Ureter (tissue), 1 donor: Measurements from ENCODE around the gene LRRK1. TPM values are rescaled to one million over a fixed set of nuclear protein-coding genes. Genes with fewer than 3 reads are reported as not detected.

ENCODE experiments used
- DNase-seq: peaks from one replicate; pipeline ENCODE4 v3.0.0-alpha.2; 2020; ENCODE audit warnings: low spot score
- total RNA-seq: library from RNA; stranded (reverse); gene quantifications from one replicate; pipeline ENCODE4 v1.2.4, GENCODE V29; 2023
- donor health status: DM: yes; HTN: yes; CAD: no.

The LRRK1 gene
- total RNA-seq, 1 donor from 2014 or later, result 29.5 TPM

GRCh38 chr15:100932676-100933348 is 13.7 kb downstream of the LRRK1 start:
- no peak for DNase-seq

GRCh38 chr15:100934166-100934565 is 15.0 kb downstream of the LRRK1 start:
- no peak for DNase-seq

- DNase-seq, result no peak
Measured at GRCh38 chr15:100934726-100935125, 15.6 kb downstream of the LRRK1 start.

- DNase-seq, result no peak
Measured at GRCh38 chr15:100937171-100937570, 18.0 kb downstream of the LRRK1 start.

- DNase-seq, result no peak
Measured at GRCh38 chr15:100939791-100940190, 20.6 kb downstream of the LRRK1 start.

- no peak for DNase-seq
Measured at GRCh38 chr15:100940767-100941379, 21.7 kb downstream of the LRRK1 start.

GRCh38 chr15:100941536-100941935 is 22.4 kb downstream of the LRRK1 start:
- no peak for DNase-seq

- DNase-seq, result no peak
Measured at GRCh38 chr15:100942656-100943425, 23.7 kb downstream of the LRRK1 start.

- DNase-seq, result no peak
Measured at GRCh38 chr15:100944244-100944895, 25.2 kb downstream of the LRRK1 start.

- no peak for DNase-seq
Measured at GRCh38 chr15:100944986-100945385, 25.8 kb downstream of the LRRK1 start.

- DNase-seq, result no peak
Measured at GRCh38 chr15:100947760-100948429, 28.7 kb downstream of the LRRK1 start.

GRCh38 chr15:100948430-100948762 is 29.2 kb downstream of the LRRK1 start:
- no peak for DNase-seq

GRCh38 chr15:100949691-100950090 is 30.5 kb downstream of the LRRK1 start:
- DNase-seq, result no peak

- DNase-seq, result no peak
Measured at GRCh38 chr15:100951965-100952364, 32.8 kb downstream of the LRRK1 start.

- DNase-seq, result no peak
Measured at GRCh38 chr15:100952566-100952965, 33.4 kb downstream of the LRRK1 start.

- DNase-seq, result no peak
Measured at GRCh38 chr15:100958326-100959065, 39.3 kb downstream of the LRRK1 start.

GRCh38 chr15:100959066-100960050 is 40.2 kb downstream of the LRRK1 start:
- DNase-seq, result no peak

- no peak for DNase-seq
Measured at GRCh38 chr15:100966997-100967396, 47.8 kb downstream of the LRRK1 start.

- DNase-seq, result no peak
Measured at GRCh38 chr15:100968050-100968966, 49.2 kb downstream of the LRRK1 start.
